GM19023 (cell line): Measurements from ENCODE around the gene GABARAP.

Source experiments
- ATAC-seq: cut with Tn5 transposase; IDR thresholded peaks from one replicate; pipeline ENCODE4 v1.9.1; 2021; ENCODE audit warnings: mild to moderate bottlenecking, moderate library complexity; ENCODE audit not compliant: unreplicated experiment

Gene GABARAP

GRCh38 chr17:7241783-7242716, at the start of gene GABARAP:
Gene GABARAP, minus strand, starts transcription at chr17:7242449. Its CDS starts 119 bp downstream, at chr17:7242330.
- peak; percentile 39 for ATAC-seq

GRCh38 chr17:7290685-7291084, 48.4 kb upstream of the GABARAP start:
- ATAC-seq: no peak

GRCh38 chr17:7290166-7290565, 47.9 kb upstream of the GABARAP start:
- no peak for ATAC-seq

GRCh38 chr17:7289256-7290032, 47.2 kb upstream of the GABARAP start:
- ATAC-seq: no peak

GRCh38 chr17:7285679-7286078, 43.4 kb upstream of the GABARAP start:
- no peak for ATAC-seq

- ATAC-seq: no peak
These were observed 42.7 kb upstream of the GABARAP start for GRCh38 chr17:7284911-7285310.

- no peak for ATAC-seq
These were observed 41.4 kb upstream of the GABARAP start for GRCh38 chr17:7283471-7284216.

GRCh38 chr17:7282752-7283321, 40.6 kb upstream of the GABARAP start:
- no peak for ATAC-seq

GRCh38 chr17:7281953-7282751, 39.9 kb upstream of the GABARAP start:
- no peak for ATAC-seq

- peak; percentile 54 for ATAC-seq
These were observed 39.1 kb upstream of the GABARAP start, which contains the start of gene SLC2A4 for GRCh38 chr17:7281074-7281952. Gene SLC2A4, plus strand, starts transcription at chr17:7281718. Its CDS starts 217 bp downstream, at chr17:7281935.

- peak; percentile 61 for ATAC-seq
These were observed 38.3 kb upstream of the GABARAP start for GRCh38 chr17:7280519-7281073.

- ATAC-seq: no peak
These were observed 37.2 kb upstream of the GABARAP start for GRCh38 chr17:7279448-7279847.

GRCh38 chr17:7266784-7267183, 24.5 kb upstream of the GABARAP start:
- ATAC-seq: no peak

GRCh38 chr17:7263801-7264078, 21.5 kb upstream of the GABARAP start:
- no peak for ATAC-seq

GRCh38 chr17:7262935-7263800, 20.9 kb upstream of the GABARAP start:
- ATAC-seq: no peak

- ATAC-seq: no peak
These were observed 20.1 kb upstream of the GABARAP start, which contains the start of gene CLDN7 for GRCh38 chr17:7262192-7262934. Gene CLDN7, minus strand, starts transcription at chr17:7262478. Its CDS starts 435 bp downstream, at chr17:7262043.
